ENCODE measurements around the gene RAP1A. TPM values are rescaled to one million over a fixed set of nuclear protein-coding genes. Genes with fewer than 3 reads are reported as not detected.

RAP1A gene
- total RNA-seq, 1 experiment from 2014 or later, result 25.4 TPM

- Mint-ChIP-seq H3K9me3 (no peaks in the 10 kb centered on the region), H3K27ac (no peak overlapping the region), H3K36me3 (no peaks in the 10 kb centered on the region), H3K4me3 (no peak overlapping the region), H3K4me1 (peaks cover 24% of the 10 kb centered on the region), H3K27me3 (ENCODE audit: low read depth) (no peaks in the 10 kb centered on the region)
- TF ChIP-seq ZNF416 (CRISPR knock-in tag; IDR thresholded peaks at IDR 0.05) (no peak), JUN (CRISPR knock-in tag; IDR thresholded peaks at IDR 0.05) (no peak), NFATC4 (CRISPR knock-in tag; IDR thresholded peaks at IDR 0.05) (no peak)
- ChIA-PET POLR2A (no interaction called here), CTCF (interaction anchor here (1.1 kb wide), 1 partner anchor 126 kb away, joined by 3 read pairs; no protein-coding TSS in a partner anchor)
- no peak for ATAC-seq
- DNase-seq (ENCODE audit: low spot score), result no peak
Measured at GRCh38 chr1:111633736-111634247, 14.2 kb downstream of the RAP1A start.

GRCh38 chr1:111635324-111636009 lies 15.9 kb downstream of the RAP1A start:
- peaks cover 29% of the 10 kb centered on the region for H3K4me1 Mint-ChIP-seq
- ATAC-seq (no peak), DNase-seq (ENCODE audit: low spot score) (no peak)
- H3K9me3 Mint-ChIP-seq, result no peaks in the 10 kb centered on the region
- no peak overlapping the region; the same call in 1 of the 2 replicates for H3K27ac Mint-ChIP-seq
- POLR2A ChIA-PET, result no interaction called here
- H3K4me3 Mint-ChIP-seq, result no peak overlapping the region
- H3K27me3 Mint-ChIP-seq (ENCODE audit: low read depth), result no peaks in the 10 kb centered on the region
- no peak for TF ChIP-seq NR1H2 (CRISPR knock-in tag; IDR thresholded peaks at IDR 0.05)
- TF ChIP-seq ATF6 (CRISPR knock-in tag; IDR thresholded peaks at IDR 0.05), result no peak
- H3K36me3 Mint-ChIP-seq, result no peaks in the 10 kb centered on the region
- CTCF ChIA-PET, result interaction anchor here (0.9 kb wide), 1 partner anchor 128 kb away, joined by 3 read pairs; no protein-coding TSS in a partner anchor

DNA sequence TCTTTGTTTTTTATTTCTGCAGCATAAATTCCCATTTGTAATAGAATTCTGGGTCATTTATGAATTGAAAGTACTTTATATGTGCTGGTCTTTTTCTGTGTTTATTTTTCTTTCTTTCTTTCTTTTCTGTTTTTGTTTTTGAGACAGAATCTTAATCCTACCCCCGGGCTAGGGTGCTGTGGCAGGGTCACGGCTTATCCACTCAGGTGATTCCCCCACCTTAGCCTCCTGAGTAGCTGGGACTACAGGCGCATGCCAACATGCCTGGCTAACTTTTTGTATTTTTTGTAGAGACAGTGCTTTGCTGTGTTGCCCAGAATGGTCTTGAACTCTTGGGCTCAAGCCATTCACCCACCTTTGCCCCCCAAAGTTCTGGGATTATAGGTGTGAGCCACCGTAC lies 18.7 kb downstream of the RAP1A start:
- CTCF ChIA-PET, result interaction anchor here (2.2 kb wide), 1 partner anchor 131 kb away, joined by 9 read pairs; no protein-coding TSS in a partner anchor
- peaks cover 1% of the 10 kb centered on the region; the same call in 1 of the 2 replicates for H3K36me3 Mint-ChIP-seq
- H3K27me3 Mint-ChIP-seq (ENCODE audit: low read depth), result no peaks in the 10 kb centered on the region
- H3K27ac Mint-ChIP-seq, result no peak overlapping the region
- no peak overlapping the region for H3K4me3 Mint-ChIP-seq
- DNase-seq (ENCODE audit: low spot score), result no peak
- ATAC-seq, result no peak
- H3K4me1 Mint-ChIP-seq, result peaks cover 29% of the 10 kb centered on the region
- POLR2A ChIA-PET, result interaction anchor here (0.6 kb wide), 1 partner anchor 83 kb away, joined by 7 read pairs; no protein-coding TSS in a partner anchor
- TF ChIP-seq, protein P1, sequence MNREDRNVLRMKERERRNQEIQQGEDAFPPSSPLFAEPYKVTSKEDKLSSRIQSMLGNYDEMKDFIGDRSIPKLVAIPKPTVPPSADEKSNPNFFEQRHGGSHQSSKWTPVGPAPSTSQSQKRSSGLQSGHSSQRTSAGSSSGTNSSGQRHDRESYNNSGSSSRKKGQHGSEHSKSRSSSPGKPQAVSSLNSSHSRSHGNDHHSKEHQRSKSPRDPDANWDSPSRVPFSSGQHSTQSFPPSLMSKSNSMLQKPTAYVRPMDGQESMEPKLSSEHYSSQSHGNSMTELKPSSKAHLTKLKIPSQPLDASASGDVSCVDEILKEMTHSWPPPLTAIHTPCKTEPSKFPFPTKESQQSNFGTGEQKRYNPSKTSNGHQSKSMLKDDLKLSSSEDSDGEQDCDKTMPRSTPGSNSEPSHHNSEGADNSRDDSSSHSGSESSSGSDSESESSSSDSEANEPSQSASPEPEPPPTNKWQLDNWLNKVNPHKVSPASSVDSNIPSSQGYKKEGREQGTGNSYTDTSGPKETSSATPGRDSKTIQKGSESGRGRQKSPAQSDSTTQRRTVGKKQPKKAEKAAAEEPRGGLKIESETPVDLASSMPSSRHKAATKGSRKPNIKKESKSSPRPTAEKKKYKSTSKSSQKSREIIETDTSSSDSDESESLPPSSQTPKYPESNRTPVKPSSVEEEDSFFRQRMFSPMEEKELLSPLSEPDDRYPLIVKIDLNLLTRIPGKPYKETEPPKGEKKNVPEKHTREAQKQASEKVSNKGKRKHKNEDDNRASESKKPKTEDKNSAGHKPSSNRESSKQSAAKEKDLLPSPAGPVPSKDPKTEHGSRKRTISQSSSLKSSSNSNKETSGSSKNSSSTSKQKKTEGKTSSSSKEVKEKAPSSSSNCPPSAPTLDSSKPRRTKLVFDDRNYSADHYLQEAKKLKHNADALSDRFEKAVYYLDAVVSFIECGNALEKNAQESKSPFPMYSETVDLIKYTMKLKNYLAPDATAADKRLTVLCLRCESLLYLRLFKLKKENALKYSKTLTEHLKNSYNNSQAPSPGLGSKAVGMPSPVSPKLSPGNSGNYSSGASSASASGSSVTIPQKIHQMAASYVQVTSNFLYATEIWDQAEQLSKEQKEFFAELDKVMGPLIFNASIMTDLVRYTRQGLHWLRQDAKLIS (CRISPR knock-in tag; IDR thresholded peaks at IDR 0.05; ENCODE audit: borderline replicate concordance), result no peak
- TF ChIP-seq EMX1 (CRISPR knock-in tag; IDR thresholded peaks at IDR 0.05), result no peak
- H3K9me3 Mint-ChIP-seq, result peaks cover 2% of the 10 kb centered on the region

- Mint-ChIP-seq H3K9me3 (peaks cover 5% of the 10 kb centered on the region), H3K27ac (no peak overlapping the region), H3K4me1 (peaks cover 29% of the 10 kb centered on the region), H3K36me3 (peaks cover 3% of the 10 kb centered on the region; the same call in 1 of the 2 replicates), H3K27me3 (ENCODE audit: low read depth) (no peaks in the 10 kb centered on the region), H3K4me3 (no peak overlapping the region)
- DNase-seq (ENCODE audit: low spot score), result no peak
- no peak for ATAC-seq
- POLR2A ChIA-PET, result no interaction called here
- CTCF ChIA-PET, result interaction anchor here (0.7 to 2.2 kb wide), 2 partner anchors 15 to 132 kb away, joined by 3 to 9 read pairs; no protein-coding TSS in a partner anchor
- TF ChIP-seq ZNF232 (CRISPR knock-in tag; IDR thresholded peaks at IDR 0.05) (no peak), NFE2L1 (CRISPR knock-in tag; IDR thresholded peaks at IDR 0.05) (no peak), OVOL2 (CRISPR knock-in tag; IDR thresholded peaks at IDR 0.05; ENCODE audit: borderline replicate concordance) (no peak), NR2C2 (CRISPR knock-in tag; IDR thresholded peaks at IDR 0.05) (no peak)
- TF ChIP-seq, protein P2, sequence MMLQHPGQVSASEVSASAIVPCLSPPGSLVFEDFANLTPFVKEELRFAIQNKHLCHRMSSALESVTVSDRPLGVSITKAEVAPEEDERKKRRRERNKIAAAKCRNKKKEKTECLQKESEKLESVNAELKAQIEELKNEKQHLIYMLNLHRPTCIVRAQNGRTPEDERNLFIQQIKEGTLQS (CRISPR knock-in tag; conservative IDR thresholded peaks at IDR 0.05), result no peak
- TF ChIP-seq, protein P3, sequence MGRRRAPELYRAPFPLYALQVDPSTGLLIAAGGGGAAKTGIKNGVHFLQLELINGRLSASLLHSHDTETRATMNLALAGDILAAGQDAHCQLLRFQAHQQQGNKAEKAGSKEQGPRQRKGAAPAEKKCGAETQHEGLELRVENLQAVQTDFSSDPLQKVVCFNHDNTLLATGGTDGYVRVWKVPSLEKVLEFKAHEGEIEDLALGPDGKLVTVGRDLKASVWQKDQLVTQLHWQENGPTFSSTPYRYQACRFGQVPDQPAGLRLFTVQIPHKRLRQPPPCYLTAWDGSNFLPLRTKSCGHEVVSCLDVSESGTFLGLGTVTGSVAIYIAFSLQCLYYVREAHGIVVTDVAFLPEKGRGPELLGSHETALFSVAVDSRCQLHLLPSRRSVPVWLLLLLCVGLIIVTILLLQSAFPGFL (CRISPR knock-in tag; IDR thresholded peaks at IDR 0.05; ENCODE audit: borderline replicate concordance), result no peak
- TF ChIP-seq, protein P4, sequence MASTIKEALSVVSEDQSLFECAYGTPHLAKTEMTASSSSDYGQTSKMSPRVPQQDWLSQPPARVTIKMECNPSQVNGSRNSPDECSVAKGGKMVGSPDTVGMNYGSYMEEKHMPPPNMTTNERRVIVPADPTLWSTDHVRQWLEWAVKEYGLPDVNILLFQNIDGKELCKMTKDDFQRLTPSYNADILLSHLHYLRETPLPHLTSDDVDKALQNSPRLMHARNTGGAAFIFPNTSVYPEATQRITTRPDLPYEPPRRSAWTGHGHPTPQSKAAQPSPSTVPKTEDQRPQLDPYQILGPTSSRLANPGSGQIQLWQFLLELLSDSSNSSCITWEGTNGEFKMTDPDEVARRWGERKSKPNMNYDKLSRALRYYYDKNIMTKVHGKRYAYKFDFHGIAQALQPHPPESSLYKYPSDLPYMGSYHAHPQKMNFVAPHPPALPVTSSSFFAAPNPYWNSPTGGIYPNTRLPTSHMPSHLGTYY (CRISPR knock-in tag; IDR thresholded peaks at IDR 0.05), result no peak
Measured at GRCh38 chr1:111639602-111640198, 20.1 kb downstream of the RAP1A start.
